Measurements from ENCODE around the gene CNTNAP5.

Gene CNTNAP5

DNA sequence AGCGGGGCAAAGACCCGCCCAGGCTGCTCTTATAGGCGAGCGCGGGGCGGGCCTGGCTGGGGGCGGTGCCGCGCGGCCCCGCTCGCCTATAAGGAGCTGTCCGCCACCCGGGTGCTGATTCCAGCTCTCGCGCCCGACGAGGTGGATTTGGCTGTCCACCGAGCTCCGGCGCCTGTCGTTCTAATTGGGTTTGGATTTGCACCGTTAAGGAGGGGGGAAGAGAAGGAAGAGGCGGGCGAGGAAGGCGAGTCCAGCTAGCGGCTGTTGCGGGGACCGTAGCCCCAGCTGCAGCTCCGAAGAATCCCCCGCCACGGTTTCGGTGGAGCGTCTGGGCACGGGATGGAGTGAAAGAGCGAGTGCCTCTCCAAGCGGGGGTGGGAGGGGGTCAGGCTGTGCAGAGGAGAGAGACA lies at the start of gene CNTNAP5:
TSS of gene CNTNAP5 (plus strand) at position 117 of the 410 bp plus-strand sequence. CDS start 364 bp downstream, outside the sequence.
- no peak for DNase-seq (ENCODE audit: low read depth in 2 of 2)

DNA sequence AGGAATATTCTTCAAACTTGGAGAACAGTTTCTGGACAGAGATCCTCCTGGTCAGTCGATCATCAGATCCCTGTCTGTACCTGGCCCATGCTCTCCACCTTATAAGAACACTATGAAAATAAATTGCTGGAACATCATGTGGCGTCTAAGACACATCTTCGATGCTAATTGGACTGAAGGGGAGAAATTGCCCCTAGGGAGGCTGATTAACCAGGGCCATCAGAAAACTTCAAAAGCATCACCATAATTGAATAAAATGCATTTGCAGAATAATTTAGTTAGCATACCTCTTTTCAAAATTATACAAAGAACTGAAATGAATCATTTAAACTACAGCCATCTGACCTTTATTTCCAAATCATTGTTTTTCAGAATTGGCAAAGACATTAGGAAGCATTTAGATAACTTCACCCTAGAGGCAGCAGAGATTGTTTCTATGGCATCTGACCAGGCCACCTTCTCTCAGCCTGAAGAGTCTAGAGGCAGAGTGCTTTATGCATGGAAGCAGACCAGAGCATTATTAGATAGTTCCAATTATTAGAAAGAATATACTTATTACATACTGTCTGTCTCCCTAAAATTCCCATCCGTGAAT lies 48.9 kb upstream of the CNTNAP5 start:
- DNase-seq (ENCODE audit: low read depth in 2 of 2): no peak

DNA sequence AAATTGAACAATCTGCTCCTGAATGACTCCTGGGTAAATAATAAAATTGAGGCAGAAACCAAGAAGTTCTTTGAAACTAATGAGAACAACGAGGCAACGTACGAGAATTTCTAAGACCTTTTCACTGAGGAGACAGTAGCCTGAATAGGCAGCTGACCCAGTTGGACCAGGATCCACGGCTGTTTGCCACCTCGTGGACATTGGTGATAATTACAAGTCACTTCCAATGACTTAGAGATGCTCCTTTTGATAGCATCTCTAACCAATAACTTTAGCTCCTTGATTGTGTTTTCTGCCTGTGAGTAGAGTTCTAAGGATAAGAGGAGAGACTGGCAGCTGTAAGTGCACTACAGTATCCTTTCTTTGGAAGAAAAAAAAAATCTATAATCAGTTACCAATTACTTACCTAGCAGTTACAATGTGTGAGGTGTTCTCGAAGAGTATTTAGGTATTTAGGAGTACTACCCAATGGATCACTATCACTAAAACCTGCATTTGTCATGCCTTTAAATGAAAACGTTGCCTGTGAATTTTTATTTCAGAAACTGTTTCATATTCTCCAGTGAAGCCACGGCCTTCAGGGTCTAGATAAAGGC lies 31.3 kb upstream of the CNTNAP5 start:
- no peak for DNase-seq (ENCODE audit: low read depth in 2 of 2)

DNA sequence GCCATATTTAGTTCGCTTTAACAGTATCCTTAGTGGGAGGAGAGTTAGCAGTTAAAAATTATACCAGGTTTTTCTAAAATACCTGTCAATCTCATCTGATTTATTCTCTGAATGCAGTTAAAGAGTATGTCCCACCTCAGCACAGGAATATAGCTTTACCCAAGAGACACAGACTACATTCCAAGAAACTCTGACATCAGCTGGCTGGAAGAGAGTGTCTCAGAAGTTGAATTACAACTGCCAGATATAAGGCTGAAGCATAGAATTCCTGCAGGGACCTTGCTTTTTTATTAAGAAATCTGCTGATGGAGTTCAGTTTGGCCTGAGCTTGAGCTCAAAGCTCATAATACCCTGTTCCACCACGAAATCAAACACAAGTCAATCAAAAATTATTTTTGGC lies 25.4 kb upstream of the CNTNAP5 start:
- no peak for DNase-seq (ENCODE audit: low read depth in 2 of 2)

DNA sequence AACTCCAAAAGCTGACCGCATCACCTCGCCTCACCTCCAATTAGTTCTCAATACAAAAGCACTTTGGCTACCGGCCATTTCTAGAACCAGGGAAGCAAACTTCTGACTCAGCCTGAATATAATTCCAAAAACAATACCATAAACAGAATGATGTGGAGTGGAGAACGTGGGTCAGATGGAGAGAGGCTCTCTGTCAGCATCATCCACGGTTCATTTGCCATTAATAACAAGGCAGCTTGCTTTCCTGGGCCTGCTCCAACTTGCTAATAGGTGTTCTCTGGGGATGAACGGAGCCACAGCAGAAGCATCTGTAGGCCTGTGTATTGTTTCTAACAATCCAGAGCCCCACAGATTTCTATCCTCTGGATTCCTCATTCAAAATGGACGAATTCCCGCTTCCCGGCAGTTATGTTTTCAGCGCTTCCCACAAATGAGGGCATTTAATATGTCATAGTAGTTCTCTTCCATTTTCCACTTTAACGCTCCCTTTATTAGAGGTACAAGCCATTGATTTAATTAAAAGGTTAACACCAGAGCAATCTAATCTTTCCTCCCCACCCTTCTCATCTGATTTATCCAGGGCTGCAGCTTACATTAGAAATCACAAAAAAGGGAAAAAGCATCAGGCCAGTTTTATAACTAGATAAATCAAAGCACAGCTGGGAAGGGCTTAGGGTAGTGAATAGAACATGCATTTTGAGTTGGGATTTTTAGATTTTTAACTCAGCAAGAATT lies 23.2 kb upstream of the CNTNAP5 start:
- no peak for DNase-seq (ENCODE audit: low read depth in 2 of 2)

DNA sequence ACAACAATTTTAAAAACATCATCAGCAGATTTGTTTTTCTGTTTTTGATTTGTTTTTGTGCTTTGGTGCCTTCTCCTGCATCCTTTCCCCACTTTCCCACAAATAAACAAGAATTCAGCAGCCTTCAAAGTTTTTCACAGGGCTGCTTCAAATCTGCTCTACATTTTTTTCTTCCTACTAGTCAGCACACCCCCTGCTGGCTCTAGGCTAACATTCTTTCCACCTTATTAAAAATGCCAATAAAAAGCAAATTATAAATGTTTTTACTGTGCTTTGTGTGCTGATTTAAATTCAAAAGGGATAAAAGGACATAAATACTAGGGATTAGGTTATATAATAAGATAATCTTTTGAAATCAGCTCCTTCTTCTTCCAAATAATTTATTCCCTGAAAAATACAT lies 6.2 kb upstream of the CNTNAP5 start:
- no peak for DNase-seq (ENCODE audit: low read depth in 2 of 2)

DNA sequence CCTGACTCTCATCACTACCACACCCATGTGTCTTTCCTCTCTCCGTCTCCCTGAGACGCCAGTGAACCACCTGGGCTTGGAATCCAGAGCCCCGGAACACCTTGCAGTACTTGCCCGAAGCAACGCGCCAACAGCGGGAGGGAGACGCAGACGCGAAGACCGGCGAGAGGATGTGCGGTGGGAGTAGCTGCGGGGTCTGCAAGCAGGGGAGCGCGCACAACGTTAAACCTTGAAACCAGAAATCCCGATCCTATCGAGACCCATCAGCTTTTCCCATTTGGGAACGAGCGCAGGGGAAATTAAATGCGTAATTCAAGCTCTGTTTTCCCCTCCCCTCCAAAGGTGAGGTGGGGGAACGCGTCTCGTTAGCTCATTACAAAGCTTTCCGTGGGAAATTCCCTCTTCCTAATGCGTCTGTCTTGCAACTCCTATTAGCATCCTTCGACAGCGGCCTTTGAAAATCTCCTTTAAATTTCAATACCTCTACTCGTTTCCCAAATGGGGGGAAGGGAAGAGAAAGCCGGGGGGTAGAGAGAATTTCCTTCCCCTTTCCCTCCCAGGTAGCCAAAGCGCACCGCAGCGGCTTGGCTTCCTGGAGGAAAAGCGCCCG lies 421 bp upstream of the CNTNAP5 start:
- no peak for DNase-seq (ENCODE audit: low read depth in 2 of 2)

DNA sequence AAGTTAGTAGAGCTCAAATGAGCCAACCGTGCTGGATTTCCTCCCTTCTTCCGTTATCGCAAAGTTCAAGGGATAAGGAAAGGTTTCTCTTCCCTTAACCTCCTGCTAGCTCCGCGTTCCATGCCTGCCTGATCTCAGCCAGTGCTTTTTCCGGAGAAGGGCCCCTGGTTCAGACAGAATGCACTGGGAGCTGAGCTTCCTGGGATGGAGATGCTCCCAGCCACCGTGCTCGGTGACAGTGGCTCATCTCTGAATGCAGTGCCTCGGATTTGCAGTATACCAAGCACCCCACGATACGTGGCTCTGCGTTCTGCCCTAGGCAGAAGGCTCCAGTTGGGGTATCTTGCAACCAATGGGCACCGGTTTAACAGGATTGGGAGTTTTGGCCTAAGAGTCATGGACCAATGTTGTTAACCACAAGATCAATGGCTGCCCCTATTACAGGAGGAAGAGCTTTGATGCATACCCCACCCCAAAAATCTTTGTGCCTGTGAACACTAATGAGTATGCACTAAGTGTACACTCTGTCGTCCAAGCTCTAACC lies 876 bp downstream of the CNTNAP5 start:
- no peak for DNase-seq (ENCODE audit: low read depth in 2 of 2)

DNA sequence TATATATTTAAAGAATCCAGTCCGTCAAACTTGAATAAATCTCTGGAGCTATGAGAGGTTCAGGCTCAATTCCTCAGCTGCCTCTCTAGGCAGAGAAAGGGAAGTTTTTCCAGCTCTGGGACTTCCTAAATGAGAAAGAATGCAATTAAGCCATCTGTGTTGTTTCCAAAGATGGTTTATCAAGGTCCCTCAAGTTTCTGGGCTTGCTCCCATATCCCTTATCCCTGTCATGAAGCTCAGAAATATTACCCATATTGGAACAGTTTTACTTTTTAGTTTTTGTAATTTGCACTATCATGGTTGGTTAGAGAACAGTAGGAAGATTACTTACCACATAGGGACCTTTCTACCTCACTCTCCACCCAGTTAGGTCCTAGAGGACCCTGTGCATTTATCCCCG lies 1.4 kb downstream of the CNTNAP5 start:
- DNase-seq (ENCODE audit: low read depth in 2 of 2): no peak

DNA sequence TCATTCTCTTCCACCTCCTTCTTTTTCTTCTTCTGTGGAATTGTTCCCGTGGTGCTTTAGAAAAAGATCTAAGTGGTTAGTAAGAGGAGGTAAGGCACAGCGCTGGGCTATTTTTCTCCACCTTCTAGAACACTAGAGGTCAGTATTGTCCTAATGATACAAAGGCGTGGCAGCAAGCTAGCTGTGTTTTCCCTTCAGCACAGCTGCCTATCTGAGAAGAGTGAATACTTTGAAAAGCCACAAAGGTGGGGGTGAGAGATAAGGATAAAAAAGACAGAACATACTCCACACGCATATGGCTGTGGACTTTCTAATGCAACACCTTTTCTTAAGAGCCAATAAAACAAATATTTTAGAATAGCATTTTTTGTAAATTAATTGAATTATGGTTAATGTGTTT lies 2.1 kb downstream of the CNTNAP5 start:
- no peak for DNase-seq (ENCODE audit: low read depth in 2 of 2)

DNA sequence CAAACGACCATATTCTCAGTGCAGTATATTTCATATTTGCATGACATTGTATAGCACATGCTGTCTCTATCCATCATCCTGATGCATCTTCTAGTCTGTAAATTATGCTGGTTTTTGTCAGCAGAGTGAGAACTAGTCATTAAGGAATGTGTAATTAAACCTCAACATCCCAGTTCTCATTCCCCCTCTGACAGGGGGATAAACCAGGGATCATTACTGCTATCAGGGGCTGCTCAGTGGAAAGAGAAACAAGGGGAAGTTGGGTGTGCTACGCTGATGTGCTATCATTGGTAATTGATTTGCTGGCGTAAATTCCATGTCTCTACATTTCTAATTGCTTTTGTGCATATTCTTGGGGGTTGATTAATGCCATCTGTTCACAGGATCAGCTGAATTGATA lies 7.7 kb downstream of the CNTNAP5 start:
- DNase-seq (ENCODE audit: low read depth in 2 of 2): no peak

DNA sequence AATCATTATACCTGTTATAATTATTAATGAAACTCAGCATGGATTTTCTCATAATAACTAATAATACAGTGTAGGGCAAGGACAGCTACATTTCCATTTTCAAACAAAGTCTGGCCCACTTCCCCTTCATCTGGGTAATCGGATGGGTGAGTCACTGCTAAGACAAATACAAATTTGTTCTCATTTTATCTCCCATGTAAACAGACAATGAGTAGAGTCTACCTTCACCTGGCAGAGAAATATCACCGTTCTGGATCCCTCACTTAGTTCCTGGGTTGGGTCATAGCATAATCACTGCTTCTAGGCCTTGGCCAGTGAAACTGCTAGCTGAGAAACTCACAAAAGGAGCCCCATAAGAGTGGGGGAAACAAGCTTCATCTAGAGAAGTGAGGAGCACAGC lies 9.2 kb downstream of the CNTNAP5 start:
- DNase-seq (ENCODE audit: low read depth in 2 of 2): no peak

DNA sequence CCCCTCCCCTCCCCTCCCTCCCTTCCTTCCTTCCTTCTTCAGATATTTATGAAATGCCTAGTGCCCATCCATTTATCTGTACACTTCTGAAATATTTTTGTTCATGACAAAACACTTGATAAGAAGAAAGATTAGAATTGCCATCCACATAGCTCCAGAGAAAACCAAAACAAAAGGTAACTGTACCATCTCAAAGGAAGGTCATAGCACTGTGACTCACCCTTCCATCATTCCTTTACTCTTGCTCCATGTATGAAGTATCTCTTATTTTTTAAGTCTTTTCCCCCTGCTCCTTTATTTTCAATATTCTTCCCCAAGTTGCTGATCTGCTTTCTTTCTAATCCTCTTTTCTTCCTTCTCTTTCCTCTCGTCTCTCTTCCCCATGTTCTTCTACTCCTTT lies 9.9 kb downstream of the CNTNAP5 start:
- no peak for DNase-seq (ENCODE audit: low read depth in 2 of 2)

DNA sequence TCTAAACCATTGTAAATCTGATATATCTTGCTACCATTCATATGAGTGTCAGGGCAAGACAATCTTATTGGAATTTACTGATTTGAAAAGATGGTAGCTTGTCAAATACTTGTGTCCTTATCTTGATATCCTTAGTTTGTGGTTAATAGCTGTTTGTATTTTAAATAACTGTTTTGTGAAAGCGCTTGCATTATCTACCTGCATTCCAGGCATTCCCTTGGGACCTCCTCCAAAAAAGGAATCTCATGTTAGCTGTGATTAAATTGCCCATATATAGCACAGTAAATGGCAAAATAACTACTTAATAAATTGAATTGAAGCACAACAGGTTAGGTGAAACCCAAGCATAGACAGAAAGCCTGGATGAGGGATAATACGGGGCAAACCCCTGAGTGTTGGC lies 13.9 kb downstream of the CNTNAP5 start:
- no peak for DNase-seq (ENCODE audit: low read depth in 2 of 2)

DNA sequence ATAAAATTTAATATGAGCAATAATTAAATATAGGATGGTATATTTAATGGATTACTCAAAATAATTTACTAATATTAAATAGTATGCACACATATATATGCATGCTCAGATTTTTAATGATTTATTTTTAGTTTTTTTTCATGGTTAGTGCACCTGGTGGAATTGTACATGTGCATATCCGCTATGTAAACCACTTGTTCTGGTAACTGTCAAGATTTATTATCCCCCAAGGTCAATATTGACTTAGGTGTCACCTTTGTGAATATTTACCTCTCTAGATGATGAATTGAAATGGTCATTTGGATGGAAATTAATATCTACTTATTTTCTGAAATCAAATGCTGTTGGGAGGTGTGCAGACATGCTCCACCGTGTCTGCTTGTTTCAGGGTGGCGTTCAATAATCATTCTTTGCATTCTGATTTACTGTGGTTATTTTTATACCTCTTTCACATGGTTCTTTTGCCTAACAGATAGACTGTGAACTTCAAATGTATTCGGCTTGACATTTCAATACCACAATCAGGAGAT lies 14.7 kb downstream of the CNTNAP5 start:
- DNase-seq (ENCODE audit: low read depth in 2 of 2): no peak

DNA sequence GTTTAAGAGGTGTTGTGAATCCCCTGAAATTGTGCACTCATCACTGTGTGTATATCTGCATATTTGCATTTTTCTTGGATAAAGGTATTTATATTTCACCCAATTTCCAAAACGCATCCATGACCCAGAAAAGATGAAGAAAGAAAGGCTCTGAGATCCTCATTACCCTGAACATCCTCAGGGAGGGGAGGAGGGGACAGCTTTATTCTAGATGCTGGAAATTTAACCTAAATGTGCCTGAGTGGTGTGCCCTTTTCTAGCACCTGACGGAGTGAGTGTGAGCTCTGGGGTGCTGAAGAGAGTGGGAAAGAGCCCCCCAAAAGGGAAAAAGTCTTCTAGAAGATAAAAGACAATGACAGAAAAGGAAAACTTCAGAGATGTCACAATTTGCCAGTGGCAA lies 20.8 kb downstream of the CNTNAP5 start:
- DNase-seq (ENCODE audit: low read depth in 2 of 2): no peak

DNA sequence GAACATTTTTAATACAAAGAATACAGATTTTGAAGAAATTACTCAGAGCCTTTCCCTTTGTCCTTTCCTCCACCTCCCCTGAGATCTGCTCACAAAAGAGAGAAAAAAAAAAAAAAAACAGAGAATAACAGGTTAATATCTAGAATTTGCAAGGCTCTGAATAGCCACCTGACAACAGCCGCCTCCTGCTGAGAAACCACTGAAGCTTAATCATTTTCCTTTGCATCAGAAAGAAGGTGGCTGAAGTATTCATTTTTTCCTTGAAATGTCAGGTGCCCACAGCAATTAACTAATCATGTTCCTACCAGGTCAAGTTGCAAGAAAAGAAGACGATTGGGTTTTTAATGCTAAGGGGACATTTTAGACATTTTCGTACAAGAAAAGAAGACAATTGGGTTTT lies 21.2 kb downstream of the CNTNAP5 start:
- DNase-seq (ENCODE audit: low read depth in 2 of 2): no peak

DNA sequence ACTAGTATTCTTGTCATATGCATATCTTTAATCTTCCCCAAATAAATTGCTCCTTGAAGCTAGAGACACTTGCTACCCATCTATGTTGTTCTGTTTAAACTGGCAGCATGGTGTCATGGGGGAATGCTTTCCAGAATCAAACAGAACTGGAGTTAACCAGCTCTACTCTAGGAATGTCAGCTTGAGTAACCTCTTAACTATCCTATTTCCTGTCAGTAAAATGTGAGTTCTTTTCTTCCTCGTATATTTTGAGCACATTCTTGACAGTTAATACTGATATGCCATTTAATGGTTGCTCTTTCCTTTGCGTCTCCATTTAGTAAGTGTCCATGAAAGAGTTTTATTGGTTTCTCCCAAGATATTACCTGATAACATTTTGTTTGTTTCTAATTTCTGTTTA lies 23.0 kb downstream of the CNTNAP5 start:
- DNase-seq (ENCODE audit: low read depth in 2 of 2): no peak

DNA sequence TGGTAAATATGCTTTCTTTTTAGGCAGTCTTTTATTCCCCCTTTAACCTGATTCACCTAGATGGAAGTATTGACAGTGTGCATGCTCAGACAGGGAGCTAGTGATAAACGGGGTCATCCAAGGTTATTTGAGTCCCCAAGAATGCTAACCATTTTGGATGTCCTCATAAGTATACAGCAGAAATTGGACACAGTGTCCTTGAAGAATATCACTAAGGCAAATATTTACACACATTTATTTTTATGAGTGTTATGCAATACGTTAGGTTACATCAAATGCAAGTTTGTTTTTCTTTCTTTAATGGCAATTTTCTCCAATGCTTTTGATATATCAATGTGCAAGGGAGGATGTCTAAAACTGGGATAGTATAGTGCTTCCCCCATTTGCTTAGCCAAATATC lies 23.6 kb downstream of the CNTNAP5 start:
- DNase-seq (ENCODE audit: low read depth in 2 of 2): no peak

DNA sequence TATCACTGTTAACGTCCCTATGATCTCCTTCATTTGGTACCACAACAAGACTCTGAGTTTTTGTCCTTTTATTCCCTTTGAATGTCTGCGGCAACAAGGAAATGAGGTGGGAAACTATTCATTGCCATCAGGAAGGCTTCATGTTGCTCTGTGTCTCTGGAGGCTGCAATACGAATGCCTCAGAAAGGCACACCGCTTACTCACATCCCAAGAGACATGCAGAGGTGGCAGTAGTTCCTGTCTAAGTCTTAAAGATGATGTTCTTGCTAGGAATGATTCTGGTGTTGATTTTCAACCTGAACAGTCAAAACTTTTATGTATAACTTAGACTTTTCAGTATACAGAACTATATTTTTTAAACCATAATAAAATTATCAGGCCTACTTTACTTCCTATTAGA lies 24.0 kb downstream of the CNTNAP5 start:
- DNase-seq (ENCODE audit: low read depth in 2 of 2): no peak

DNA sequence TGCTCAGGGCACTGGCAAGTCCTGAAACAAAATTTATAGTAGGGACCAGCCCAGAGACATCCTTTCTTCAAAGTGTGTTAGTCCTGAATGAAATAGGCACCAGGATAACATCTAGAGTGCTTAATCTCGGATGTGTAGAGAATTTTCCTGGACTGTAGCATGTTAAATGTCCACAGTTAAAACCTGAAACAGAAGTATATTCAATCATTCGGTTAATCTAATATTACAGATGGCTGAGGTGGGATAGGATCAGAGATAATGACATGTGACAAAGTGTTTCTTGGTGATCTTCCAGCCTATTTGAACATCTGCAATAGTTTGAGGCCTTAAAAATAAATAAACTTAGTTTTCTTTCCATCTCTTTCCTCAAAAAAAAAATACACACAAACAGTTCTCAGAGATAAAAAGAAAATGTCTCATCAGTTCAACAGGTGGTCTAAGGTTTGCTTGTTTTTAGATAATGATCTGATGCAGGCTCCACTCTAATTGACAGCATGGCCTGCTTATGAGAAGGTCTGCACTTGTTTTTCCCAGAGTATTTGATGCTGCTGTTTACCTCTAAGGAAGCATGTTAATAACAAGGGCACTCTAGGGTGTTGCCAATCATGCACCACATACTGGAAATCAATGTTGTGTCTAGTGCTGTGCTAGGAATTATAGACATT lies 25.9 kb downstream of the CNTNAP5 start:
- no peak for DNase-seq (ENCODE audit: low read depth in 2 of 2)

DNA sequence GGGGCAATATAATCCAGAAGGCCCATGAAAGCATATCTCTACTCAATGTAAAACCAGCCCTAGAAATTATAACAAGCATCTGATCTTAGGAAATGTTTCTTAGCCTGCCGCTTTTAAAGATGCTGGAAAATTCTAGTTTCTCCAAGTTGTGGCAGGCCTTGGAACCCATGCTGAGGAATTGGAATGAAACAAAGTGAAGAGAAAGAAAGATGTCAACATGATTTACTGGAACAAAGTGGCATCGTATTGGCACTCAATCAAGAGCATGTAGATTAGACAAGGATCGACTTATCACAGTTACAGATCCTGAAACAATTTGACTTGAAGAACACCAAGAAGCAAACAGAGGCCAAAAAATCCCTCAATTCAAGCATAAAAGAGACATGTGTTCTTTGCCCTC lies 28.7 kb downstream of the CNTNAP5 start:
- no peak for DNase-seq (ENCODE audit: low read depth in 2 of 2)

Data from activated CD8-positive, alpha-beta memory T cell treated with anti-CD3 and anti-CD28 coated beads for 4 hours (primary cell).